Dermis blood vessel endothelial cell (primary cell): ENCODE results near the gene KRTAP27-1. TPM values are rescaled to one million over a fixed set of nuclear protein-coding genes. Genes with fewer than 3 reads are reported as not detected.

Experiments
- total RNA-seq: library from RNA; depleted of rRNA; stranded (reverse); fragments of >200 nt; gene quantifications from 2 replicates; pipeline ENCODE4 v1.2.3, GENCODE V29; 2014

The KRTAP27-1 gene
- total RNA-seq, 1 donor from 2014 or later, result not detected

Other genes starting within 250 kb of the KRTAP27-1 start
- gene CLDN17, start 170.9 kb downstream of the KRTAP27-1 start, total RNA-seq, result not detected in 2 replicates
- gene CLDN8, start 121.6 kb downstream of the KRTAP27-1 start, total RNA-seq, result not detected in 2 replicates
- not detected in 2 replicates for gene KRTAP24-1, start 54.7 kb downstream of the KRTAP27-1 start, total RNA-seq
- gene KRTAP25-1, start 48.2 kb downstream of the KRTAP27-1 start, total RNA-seq, result not detected in 2 replicates
- not detected in 2 replicates for gene KRTAP26-1, start 17.4 kb downstream of the KRTAP27-1 start, total RNA-seq
- not detected in 2 replicates for gene KRTAP23-1, start 10.9 kb upstream of the KRTAP27-1 start, total RNA-seq
- gene KRTAP13-2, start 34.6 kb upstream of the KRTAP27-1 start, total RNA-seq, result not detected in 2 replicates
- gene KRTAP13-1, start 58.3 kb upstream of the KRTAP27-1 start, total RNA-seq, result not detected in 2 replicates
- gene KRTAP13-3, start 88.2 kb upstream of the KRTAP27-1 start, total RNA-seq, result not detected in 2 replicates
- gene KRTAP13-4, start 92.5 kb upstream of the KRTAP27-1 start, total RNA-seq, result not detected in 2 replicates
- not detected in 2 replicates for gene KRTAP15-1, start 102.6 kb upstream of the KRTAP27-1 start, total RNA-seq
- not detected in 2 replicates for gene KRTAP19-1, start 142.7 kb upstream of the KRTAP27-1 start, total RNA-seq
- not detected in 2 replicates for gene KRTAP19-2, start 149.7 kb upstream of the KRTAP27-1 start, total RNA-seq
- gene KRTAP19-3, start 154.3 kb upstream of the KRTAP27-1 start, total RNA-seq, result not detected in 2 replicates
- gene KRTAP19-4, start 159.5 kb upstream of the KRTAP27-1 start, total RNA-seq, result not detected in 2 replicates
- not detected in 2 replicates for gene KRTAP19-5, start 164.4 kb upstream of the KRTAP27-1 start, total RNA-seq
- not detected in 2 replicates for gene KRTAP19-6, start 204.2 kb upstream of the KRTAP27-1 start, total RNA-seq
- gene KRTAP19-7, start 223.6 kb upstream of the KRTAP27-1 start, total RNA-seq, result not detected in 2 replicates